ENCODE results near the gene FABP1. TPM values are rescaled to one million over a fixed set of nuclear protein-coding genes. Genes with fewer than 3 reads are reported as not detected.

The FABP1 gene
- total and polyA plus RNA-seq, 2 donors from 2014 or later, result 1,596 TPM; not detected in 1

DNA sequence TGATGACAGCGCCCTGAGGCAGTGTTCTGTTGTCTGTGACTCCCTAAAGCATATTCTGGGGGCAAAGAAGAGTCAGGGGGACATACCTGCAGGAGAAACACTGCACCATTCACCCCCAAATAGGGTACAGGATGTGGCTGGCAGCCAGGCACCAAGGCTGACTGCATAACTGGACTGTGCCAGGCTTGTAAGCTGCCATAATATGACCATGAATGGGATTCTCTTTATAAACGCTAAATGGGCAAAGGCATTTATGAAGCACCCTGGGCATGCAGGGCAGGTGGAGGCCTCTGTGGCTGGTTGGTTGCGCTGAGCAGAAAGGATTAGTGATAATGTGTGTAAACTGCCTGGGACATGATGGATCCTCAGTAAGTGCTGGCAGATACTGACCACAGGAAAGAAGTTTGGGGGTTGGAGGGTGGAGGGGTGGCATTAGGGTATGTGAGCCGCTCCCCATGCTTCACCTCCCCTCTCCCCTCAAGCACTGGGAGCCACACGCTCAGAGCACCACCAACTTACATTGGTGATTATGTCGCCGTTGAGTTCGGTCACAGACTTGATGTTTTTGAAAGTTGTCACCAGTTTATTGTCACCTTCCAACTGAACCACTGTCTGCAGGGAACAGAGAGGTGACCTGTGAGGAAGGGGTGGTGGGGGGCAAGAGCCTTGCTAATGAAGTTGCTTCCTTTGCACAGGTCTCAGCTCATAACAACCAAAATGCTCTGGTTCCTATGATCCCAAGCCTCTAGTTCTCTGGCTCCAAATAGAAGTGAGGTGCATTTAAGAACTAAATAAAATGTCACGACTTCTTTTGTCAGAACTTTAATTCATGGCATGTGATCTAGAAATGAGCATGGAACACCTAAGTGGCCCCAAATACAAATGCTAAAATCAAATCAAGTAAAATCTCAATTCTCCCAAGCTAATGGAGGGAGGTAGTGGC is 3.6 kb downstream of the FABP1 start:
- Histone ChIP-seq H3K4me3 (ENCODE audit: low read length in 3 of 3) (no peak overlapping the region), H3K9me3 (ENCODE audit: control insufficient read depth in 2 of 3, insufficient read depth in 1 of 3, low read length in 3 of 3) (no peaks in the 10 kb centered on the region), H3K4me1 (ENCODE audit: control insufficient read depth in 2 of 3, insufficient read depth in 2 of 3, low read depth in 1 of 3, low read length in 3 of 3) (no peaks in the 10 kb centered on the region), H3K27ac (ENCODE audit: low read depth in 2 of 2, low read length in 2 of 2) (no peak overlapping the region), H3K27me3 (ENCODE audit: control insufficient read depth, insufficient read depth, low read length) (no peaks in the 10 kb centered on the region), H3K9ac (ENCODE audit: low read length in 3 of 3) (no peak overlapping the region), H3K36me3 (ENCODE audit: control insufficient read depth in 2 of 3, insufficient read depth in 3 of 3, low read length in 3 of 3) (no peaks in the 10 kb centered on the region)
- DNase-seq, result no peak
- intact Hi-C loops (cut with DNase I), result no loop called here
- TF ChIP-seq, protein P1, sequence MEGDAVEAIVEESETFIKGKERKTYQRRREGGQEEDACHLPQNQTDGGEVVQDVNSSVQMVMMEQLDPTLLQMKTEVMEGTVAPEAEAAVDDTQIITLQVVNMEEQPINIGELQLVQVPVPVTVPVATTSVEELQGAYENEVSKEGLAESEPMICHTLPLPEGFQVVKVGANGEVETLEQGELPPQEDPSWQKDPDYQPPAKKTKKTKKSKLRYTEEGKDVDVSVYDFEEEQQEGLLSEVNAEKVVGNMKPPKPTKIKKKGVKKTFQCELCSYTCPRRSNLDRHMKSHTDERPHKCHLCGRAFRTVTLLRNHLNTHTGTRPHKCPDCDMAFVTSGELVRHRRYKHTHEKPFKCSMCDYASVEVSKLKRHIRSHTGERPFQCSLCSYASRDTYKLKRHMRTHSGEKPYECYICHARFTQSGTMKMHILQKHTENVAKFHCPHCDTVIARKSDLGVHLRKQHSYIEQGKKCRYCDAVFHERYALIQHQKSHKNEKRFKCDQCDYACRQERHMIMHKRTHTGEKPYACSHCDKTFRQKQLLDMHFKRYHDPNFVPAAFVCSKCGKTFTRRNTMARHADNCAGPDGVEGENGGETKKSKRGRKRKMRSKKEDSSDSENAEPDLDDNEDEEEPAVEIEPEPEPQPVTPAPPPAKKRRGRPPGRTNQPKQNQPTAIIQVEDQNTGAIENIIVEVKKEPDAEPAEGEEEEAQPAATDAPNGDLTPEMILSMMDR (IDR thresholded peaks at IDR 0.05; ENCODE audit: borderline replicate concordance, extremely low read depth, insufficient read depth), result no peak
- FAIRE-seq, result no peak

DNA sequence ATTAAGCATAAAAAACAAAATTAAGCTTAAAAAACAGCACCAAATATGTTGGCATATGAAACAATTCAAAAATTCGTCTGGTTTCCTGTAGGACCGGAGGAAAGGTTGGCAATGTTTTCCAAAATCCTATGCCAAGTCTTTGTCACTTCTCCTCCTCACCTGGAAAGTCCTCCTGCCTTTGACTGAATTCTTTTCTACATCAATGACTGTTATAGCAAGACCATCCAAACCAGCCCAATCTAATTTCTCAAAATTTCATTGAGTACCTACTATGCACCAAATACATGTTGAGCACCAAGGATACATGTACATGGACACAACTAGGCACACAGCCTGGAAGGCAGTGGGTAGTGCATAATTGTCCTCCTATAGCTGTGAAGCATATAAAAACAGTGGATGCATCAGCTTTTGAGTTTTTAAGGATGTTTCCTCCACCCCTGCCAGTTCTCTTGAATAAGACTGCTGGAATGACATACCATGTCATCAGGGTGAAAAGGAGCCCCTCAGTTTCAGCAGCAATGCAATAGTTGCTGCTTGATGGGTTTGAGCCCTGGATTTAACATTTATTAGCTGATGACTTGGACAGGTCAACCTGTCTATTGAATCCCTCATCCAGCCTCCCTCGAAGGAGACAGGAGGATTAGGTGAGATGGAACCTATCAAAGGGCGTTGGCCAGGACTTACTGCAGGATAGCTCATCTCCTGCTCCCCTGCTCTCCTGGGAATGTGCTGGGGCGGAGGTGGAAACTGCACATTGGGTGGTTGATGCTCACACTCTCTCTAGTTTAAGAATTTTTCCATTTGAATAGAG is 4.5 kb downstream of the FABP1 start:
- no peak overlapping the region for H3K27ac ChIP-seq (ENCODE audit: low read depth in 2 of 2, low read length in 2 of 2)
- H3K9ac ChIP-seq (ENCODE audit: low read length in 3 of 3), result no peak overlapping the region
- no peaks in the 10 kb centered on the region for H3K4me1 ChIP-seq (ENCODE audit: control insufficient read depth in 2 of 3, insufficient read depth in 2 of 3, low read depth in 1 of 3, low read length in 3 of 3)
- no peaks in the 10 kb centered on the region for H3K36me3 ChIP-seq (ENCODE audit: control insufficient read depth in 2 of 3, insufficient read depth in 3 of 3, low read length in 3 of 3)
- FAIRE-seq (no peak), DNase-seq (no peak)
- H3K4me3 ChIP-seq (ENCODE audit: low read length in 3 of 3), result no peak overlapping the region
- H3K9me3 ChIP-seq (ENCODE audit: control insufficient read depth in 2 of 3, insufficient read depth in 1 of 3, low read length in 3 of 3), result no peaks in the 10 kb centered on the region
- intact Hi-C loops (cut with DNase I), result no loop called here
- no peaks in the 10 kb centered on the region for H3K27me3 ChIP-seq (ENCODE audit: control insufficient read depth, insufficient read depth, low read length)
- TF ChIP-seq, protein P1 (IDR thresholded peaks at IDR 0.05; ENCODE audit: borderline replicate concordance, extremely low read depth, insufficient read depth), result no peak

DNA sequence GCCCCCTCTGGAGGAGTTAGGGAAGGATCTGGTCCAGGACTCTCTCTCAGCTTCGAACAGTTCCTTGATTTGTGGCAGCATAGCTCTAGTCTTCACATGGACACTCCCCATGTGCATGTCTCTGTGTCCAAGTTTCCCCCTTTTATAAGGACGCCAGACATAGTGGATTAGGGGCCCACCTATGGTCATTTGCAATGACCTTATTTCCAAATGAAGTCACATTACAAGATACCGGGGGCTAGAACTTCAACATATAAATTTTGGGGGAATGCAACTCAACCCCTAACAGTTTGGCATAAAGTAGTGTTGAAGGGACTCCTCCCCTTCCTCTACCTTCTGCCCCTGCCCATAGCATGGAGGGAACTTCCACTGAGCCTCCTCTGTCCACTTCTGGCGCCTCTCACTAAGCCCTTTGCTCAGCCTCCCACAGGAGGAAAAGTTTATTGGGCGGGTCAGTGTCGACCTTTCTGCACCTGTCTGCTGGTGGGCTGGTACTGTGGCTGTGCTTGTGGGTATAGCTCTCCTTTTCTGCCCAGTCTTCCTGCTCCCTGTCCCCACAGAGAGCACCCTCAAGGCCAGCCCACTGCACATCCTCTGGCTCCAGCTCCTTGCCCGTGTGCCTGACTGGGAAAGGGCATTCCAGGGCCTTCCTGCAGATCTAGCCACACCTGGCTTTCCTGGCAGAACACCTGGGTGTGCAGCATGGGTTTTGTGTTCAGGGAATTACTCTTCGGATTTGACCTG is 5.5 kb downstream of the FABP1 start:
- TF ChIP-seq, protein P1 (IDR thresholded peaks at IDR 0.05; ENCODE audit: borderline replicate concordance, extremely low read depth, insufficient read depth), result no peak
- Histone ChIP-seq H3K9me3 (ENCODE audit: control insufficient read depth in 2 of 3, insufficient read depth in 1 of 3, low read length in 3 of 3) (no peaks in the 10 kb centered on the region), H3K4me1 (ENCODE audit: control insufficient read depth in 2 of 3, insufficient read depth in 2 of 3, low read depth in 1 of 3, low read length in 3 of 3) (no peaks in the 10 kb centered on the region), H3K27me3 (ENCODE audit: control insufficient read depth, insufficient read depth, low read length) (no peaks in the 10 kb centered on the region), H3K4me3 (ENCODE audit: low read length in 3 of 3) (no peak overlapping the region), H3K36me3 (ENCODE audit: control insufficient read depth in 2 of 3, insufficient read depth in 3 of 3, low read length in 3 of 3) (no peaks in the 10 kb centered on the region), H3K9ac (ENCODE audit: low read length in 3 of 3) (no peak overlapping the region), H3K27ac (ENCODE audit: low read depth in 2 of 2, low read length in 2 of 2) (no peak overlapping the region)
- intact Hi-C loops (cut with DNase I), result no loop called here
- DNase-seq (no peak), FAIRE-seq (no peak)

All from kidney (tissue), 14 donors.